IMR-90 (cell line): Measurements from ENCODE around the gene TOP2B.

ENCODE experiments used
- CHD1 ChIP-seq: IDR thresholded peaks from 2 replicates; pipeline ENCODE4 v1.6.1; 2012; ENCODE audit warnings: low read depth, low read length, improper control_type of control experiment
- POLR2A ChIP-seq: IDR thresholded peaks from 2 replicates; pipeline ENCODE4 v1.6.1; 2012; ENCODE audit warnings: mild to moderate bottlenecking, low read depth, low read length
- SMC3 ChIP-seq: fragments of 150-350 bp; IDR thresholded peaks from 2 replicates; pipeline ENCODE4 v1.6.1; 2016; ENCODE audit warnings: low read depth, mild to moderate bottlenecking, antibody characterized with exemption, low read length, moderate library complexity
- TF ChIP-seq, protein P1 (sequence below): conservative IDR thresholded peaks from 2 replicates; pipeline ENCODE4 v1.5.1; 2012; ENCODE audit warnings: mild to moderate bottlenecking, low read depth, low read length, improper control_type of control experiment
- TF ChIP-seq, protein P2 (sequence below): fragments of 150-350 bp; IDR thresholded peaks from 2 replicates; pipeline ENCODE4 v1.6.1; 2017; ENCODE audit warnings: mild to moderate bottlenecking, antibody characterized with exemption, low read length, low read depth
- TF ChIP-seq, protein P3 (sequence below): fragments of 150-350 bp; IDR thresholded peaks from 2 replicates; pipeline ENCODE4 v1.6.1; 2016; ENCODE audit warnings: low read depth, mild to moderate bottlenecking, low read length, moderate library complexity, borderline replicate concordance

DNA sequence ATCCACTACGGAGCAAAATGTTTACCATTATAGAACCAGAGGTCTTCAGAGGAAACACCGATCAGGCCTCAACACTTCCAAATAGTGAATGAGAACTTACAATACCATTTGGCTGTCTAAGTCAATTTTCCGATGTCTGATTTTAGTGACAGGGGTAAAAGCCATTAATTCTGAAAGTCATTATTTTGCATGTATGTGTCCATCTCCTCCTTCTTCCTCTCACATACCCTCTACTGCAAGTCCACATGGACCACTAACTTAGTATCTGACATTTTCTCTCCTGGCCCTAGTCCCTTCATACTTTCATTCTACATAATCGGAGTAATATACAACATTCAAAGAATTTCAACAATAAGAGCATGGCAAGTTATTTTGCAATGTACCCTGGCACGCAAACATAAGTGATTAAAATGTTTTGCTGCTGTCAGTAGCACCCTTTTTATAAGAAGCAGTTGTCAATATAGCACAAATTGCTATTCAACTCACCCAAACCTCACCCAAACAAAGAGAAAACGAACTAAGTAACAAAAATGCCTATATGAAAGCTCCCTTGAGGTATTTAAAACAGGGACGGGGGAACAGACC, 1.9 kb downstream of the TOP2B start:
- TF ChIP-seq, protein P1, sequence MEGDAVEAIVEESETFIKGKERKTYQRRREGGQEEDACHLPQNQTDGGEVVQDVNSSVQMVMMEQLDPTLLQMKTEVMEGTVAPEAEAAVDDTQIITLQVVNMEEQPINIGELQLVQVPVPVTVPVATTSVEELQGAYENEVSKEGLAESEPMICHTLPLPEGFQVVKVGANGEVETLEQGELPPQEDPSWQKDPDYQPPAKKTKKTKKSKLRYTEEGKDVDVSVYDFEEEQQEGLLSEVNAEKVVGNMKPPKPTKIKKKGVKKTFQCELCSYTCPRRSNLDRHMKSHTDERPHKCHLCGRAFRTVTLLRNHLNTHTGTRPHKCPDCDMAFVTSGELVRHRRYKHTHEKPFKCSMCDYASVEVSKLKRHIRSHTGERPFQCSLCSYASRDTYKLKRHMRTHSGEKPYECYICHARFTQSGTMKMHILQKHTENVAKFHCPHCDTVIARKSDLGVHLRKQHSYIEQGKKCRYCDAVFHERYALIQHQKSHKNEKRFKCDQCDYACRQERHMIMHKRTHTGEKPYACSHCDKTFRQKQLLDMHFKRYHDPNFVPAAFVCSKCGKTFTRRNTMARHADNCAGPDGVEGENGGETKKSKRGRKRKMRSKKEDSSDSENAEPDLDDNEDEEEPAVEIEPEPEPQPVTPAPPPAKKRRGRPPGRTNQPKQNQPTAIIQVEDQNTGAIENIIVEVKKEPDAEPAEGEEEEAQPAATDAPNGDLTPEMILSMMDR, result no peak
- TF ChIP-seq, protein P2, sequence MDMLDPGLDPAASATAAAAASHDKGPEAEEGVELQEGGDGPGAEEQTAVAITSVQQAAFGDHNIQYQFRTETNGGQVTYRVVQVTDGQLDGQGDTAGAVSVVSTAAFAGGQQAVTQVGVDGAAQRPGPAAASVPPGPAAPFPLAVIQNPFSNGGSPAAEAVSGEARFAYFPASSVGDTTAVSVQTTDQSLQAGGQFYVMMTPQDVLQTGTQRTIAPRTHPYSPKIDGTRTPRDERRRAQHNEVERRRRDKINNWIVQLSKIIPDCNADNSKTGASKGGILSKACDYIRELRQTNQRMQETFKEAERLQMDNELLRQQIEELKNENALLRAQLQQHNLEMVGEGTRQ, result no peak
- TF ChIP-seq SMC3, result no peak
- no peak for TF ChIP-seq POLR2A
- TF ChIP-seq, protein P3, sequence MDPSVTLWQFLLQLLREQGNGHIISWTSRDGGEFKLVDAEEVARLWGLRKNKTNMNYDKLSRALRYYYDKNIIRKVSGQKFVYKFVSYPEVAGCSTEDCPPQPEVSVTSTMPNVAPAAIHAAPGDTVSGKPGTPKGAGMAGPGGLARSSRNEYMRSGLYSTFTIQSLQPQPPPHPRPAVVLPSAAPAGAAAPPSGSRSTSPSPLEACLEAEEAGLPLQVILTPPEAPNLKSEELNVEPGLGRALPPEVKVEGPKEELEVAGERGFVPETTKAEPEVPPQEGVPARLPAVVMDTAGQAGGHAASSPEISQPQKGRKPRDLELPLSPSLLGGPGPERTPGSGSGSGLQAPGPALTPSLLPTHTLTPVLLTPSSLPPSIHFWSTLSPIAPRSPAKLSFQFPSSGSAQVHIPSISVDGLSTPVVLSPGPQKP, result no peak
- TF ChIP-seq CHD1, result no peak
